ENCODE measurements around the gene KRTAP25-1.

Gene KRTAP25-1

DNA sequence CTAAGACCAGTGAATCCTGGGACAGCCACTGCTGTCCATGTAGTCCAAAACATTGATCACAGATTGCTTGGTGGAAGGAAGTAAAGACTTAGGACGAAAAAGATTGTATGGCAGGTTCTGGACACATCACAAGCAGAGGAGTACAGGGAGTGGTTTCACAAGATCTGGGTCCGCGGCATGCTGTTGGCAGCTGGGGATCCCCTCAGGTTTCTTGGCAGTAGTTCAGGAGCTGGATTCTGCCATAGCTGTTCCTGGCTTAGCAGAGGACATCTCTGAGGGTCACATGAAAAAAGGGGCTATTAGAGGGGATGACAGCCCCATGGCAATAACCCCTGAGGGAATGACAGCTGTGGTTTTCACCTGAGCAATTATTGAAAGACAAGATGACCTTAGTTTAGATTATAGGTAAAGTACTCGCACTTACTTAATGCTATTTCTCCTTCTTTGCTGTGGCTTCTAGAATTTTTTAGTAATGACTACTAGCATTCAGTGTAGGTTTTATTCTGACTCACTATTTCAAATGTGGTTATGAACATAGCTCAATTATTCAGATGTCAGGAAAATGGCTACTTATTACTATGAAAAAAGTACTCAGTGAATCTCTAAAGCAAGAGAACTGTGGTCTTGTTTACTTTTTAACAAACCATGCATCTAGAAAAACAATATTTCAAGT lies 40.0 kb upstream of the KRTAP25-1 start:
- TF ChIP-seq, protein P1, sequence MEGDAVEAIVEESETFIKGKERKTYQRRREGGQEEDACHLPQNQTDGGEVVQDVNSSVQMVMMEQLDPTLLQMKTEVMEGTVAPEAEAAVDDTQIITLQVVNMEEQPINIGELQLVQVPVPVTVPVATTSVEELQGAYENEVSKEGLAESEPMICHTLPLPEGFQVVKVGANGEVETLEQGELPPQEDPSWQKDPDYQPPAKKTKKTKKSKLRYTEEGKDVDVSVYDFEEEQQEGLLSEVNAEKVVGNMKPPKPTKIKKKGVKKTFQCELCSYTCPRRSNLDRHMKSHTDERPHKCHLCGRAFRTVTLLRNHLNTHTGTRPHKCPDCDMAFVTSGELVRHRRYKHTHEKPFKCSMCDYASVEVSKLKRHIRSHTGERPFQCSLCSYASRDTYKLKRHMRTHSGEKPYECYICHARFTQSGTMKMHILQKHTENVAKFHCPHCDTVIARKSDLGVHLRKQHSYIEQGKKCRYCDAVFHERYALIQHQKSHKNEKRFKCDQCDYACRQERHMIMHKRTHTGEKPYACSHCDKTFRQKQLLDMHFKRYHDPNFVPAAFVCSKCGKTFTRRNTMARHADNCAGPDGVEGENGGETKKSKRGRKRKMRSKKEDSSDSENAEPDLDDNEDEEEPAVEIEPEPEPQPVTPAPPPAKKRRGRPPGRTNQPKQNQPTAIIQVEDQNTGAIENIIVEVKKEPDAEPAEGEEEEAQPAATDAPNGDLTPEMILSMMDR (IDR thresholded peaks at IDR 0.05; ENCODE audit: low read depth, low read length, missing control alignments): no peak
- H3K4me3 ChIP-seq (ENCODE audit: low read depth, low read length): no peak overlapping the region
- no peak for DNase-seq (ENCODE audit: low read depth)

DNA sequence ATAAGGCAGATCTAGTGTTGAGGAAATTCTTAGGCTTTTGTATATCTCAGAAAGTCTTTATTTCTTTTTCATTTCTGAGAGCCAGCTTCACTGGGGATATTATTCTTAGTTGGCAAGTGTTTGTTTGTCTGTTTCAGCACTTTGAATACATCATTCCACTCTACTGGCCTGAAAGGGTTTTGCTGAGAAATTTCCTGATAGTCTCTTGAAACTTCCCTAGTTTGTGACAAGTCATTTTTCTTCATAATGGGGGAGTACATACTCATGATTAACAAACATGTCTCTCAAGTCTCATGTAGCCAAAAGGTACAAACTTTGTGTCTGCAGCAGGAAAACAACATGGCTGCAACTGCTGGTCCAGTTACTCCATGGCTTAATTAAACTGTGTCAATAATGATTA lies 37.1 kb upstream of the KRTAP25-1 start:
- no peak overlapping the region for H3K4me3 ChIP-seq (ENCODE audit: low read depth, low read length)
- no peak for DNase-seq (ENCODE audit: low read depth)
- TF ChIP-seq, protein P1 (IDR thresholded peaks at IDR 0.05; ENCODE audit: low read depth, low read length, missing control alignments): no peak

GRCh38 chr21:30320215-30320614 lies 30.9 kb upstream of the KRTAP25-1 start, which contains the start of gene KRTAP26-1:
TSS of gene KRTAP26-1 (minus strand) at chr21:30320315. CDS start at chr21:30320035, 280 bp downstream.
- no peak for DNase-seq (ENCODE audit: low read depth)
- TF ChIP-seq, protein P1 (IDR thresholded peaks at IDR 0.05; ENCODE audit: low read depth, low read length, missing control alignments): no peak
- H3K4me3 ChIP-seq (ENCODE audit: low read depth, low read length): no peak within 1 kb of the TSS

- no peak for DNase-seq (ENCODE audit: low read depth)
- H3K4me3 ChIP-seq (ENCODE audit: low read depth, low read length): no peak overlapping the region
- TF ChIP-seq, protein P1 (IDR thresholded peaks at IDR 0.05; ENCODE audit: low read depth, low read length, missing control alignments): no peak
Measured at GRCh38 chr21:30315701-30316100, 26.4 kb upstream of the KRTAP25-1 start.

DNA sequence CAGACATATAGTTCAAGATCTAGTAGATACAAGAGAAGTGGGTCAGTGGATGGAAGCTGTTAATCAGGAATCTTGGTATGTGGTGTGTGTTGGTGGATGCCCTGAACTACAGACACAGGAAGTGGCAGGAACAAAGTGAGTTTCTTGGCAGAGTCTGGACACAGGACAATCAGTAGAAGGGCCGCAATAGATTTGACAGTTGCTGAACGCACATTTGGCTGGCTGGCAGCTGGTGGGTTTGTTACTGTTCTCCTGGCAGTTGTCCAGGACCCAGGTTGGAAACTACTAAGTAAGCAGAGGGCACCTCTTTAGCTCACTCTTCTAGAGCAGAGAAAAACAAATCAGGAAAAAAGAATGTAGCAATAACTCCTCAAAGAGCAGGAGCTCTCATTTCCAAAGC lies 17.6 kb upstream of the KRTAP25-1 start:
- H3K4me3 ChIP-seq (ENCODE audit: low read depth, low read length): no peak overlapping the region
- TF ChIP-seq, protein P1 (IDR thresholded peaks at IDR 0.05; ENCODE audit: low read depth, low read length, missing control alignments): no peak
- DNase-seq (ENCODE audit: low read depth): no peak

- H3K4me3 ChIP-seq (ENCODE audit: low read depth, low read length): no peak overlapping the region
- TF ChIP-seq, protein P1 (IDR thresholded peaks at IDR 0.05; ENCODE audit: low read depth, low read length, missing control alignments): no peak
- no peak for DNase-seq (ENCODE audit: low read depth)
Measured at GRCh38 chr21:30305136-30305535, 15.8 kb upstream of the KRTAP25-1 start.

DNA sequence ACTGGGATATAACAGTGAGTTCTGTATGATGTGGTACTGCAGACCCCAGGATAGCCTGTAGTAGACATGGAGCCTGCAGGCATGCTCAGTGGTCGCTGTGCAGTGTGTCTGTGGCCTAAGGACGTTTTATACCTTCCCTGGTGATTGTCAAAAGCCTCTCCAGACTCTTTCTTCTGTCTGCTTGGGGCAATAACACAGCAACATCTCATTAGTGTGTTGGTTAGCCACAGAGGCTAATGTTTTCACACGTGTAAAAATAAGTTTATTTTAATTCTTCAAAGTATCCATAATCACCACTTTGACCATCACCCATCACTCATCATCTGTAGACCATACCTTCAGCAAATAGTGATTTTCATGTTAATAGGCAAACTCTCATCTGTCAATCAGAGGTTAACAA lies 6.5 kb downstream of the KRTAP25-1 start, which contains the start of gene KRTAP24-1:
Gene KRTAP24-1 (minus strand): TSS at position 101 of the 400 bp plus-strand sequence. CDS start 18 bp downstream, at position 83.
- TF ChIP-seq, protein P1 (IDR thresholded peaks at IDR 0.05; ENCODE audit: low read depth, low read length, missing control alignments): no peak
- no peak for DNase-seq (ENCODE audit: low read depth)
- H3K4me3 ChIP-seq (ENCODE audit: low read depth, low read length): no peak within 1 kb of the TSS
